Measurements from ENCODE around the gene MYO7A. TPM values are rescaled to one million over a fixed set of nuclear protein-coding genes. Genes with fewer than 3 reads are reported as not detected.
A peak's percentile ranks its signal among the peaks of the same experiment; 100 is the strongest.
"Not testable (repeated sequence)": the region's sequence is repeated elsewhere in the genome, so short reads cannot be mapped to it uniquely, and the experiment has no call there.

Gene MYO7A
- total RNA-seq, 1 donor from 2014 or later = 5.5 TPM

- peak; percentile 18 for DNase-seq
- no peak for TF ChIP-seq CTCF (IDR thresholded peaks at IDR 0.05)
- Histone ChIP-seq H3K4me3 (no peak overlapping the region), H3K9me3 (no peaks in the 10 kb centered on the region), H3K27me3 (ENCODE audit: low read depth) (no peaks in the 10 kb centered on the region), H3K36me3 (no peaks in the 10 kb centered on the region), H3K4me1 (no peaks in the 10 kb centered on the region), H3K27ac (no peak overlapping the region)
- intact Hi-C loops (cut with DNase I) = no loop called here
- ATAC-seq = no peak
Observed at GRCh38 chr11:77093987-77094840, 33.8 kb upstream of the MYO7A start.

GRCh38 chr11:77094841-77095365 lies 33.1 kb upstream of the MYO7A start:
- Histone ChIP-seq H3K9me3 (no peaks in the 10 kb centered on the region), H3K36me3 (no peaks in the 10 kb centered on the region), H3K27ac (no peak overlapping the region), H3K4me1 (no peaks in the 10 kb centered on the region), H3K4me3 (no peak overlapping the region), H3K27me3 (ENCODE audit: low read depth) (no peaks in the 10 kb centered on the region)
- intact Hi-C loops (cut with DNase I) = no loop called here
- DNase-seq (peak; percentile 32), ATAC-seq (no peak)
- no peak for TF ChIP-seq CTCF (IDR thresholded peaks at IDR 0.05)

- Histone ChIP-seq H3K4me1 (no peaks in the 10 kb centered on the region), H3K27ac (no peak overlapping the region), H3K4me3 (no peak overlapping the region), H3K27me3 (ENCODE audit: low read depth) (no peaks in the 10 kb centered on the region), H3K36me3 (no peaks in the 10 kb centered on the region), H3K9me3 (no peaks in the 10 kb centered on the region)
- intact Hi-C loops (cut with DNase I) = no loop called here
- DNase-seq = peak; percentile 21
- no peak for ATAC-seq
- TF ChIP-seq CTCF (IDR thresholded peaks at IDR 0.05) = no peak
Observed at GRCh38 chr11:77095551-77096490, 32.2 kb upstream of the MYO7A start.

- intact Hi-C loops (cut with DNase I) = no loop called here
- Histone ChIP-seq H3K9me3 (no peaks in the 10 kb centered on the region), H3K27me3 (ENCODE audit: low read depth) (no peaks in the 10 kb centered on the region), H3K4me3 (no peak overlapping the region), H3K36me3 (no peaks in the 10 kb centered on the region), H3K27ac (no peak overlapping the region), H3K4me1 (no peaks in the 10 kb centered on the region)
- DNase-seq (peak; percentile 19), ATAC-seq (no peak)
- no peak for TF ChIP-seq CTCF (IDR thresholded peaks at IDR 0.05)
Observed at GRCh38 chr11:77096591-77097019, 31.4 kb upstream of the MYO7A start.

- ATAC-seq; H3K36me3 ChIP-seq; H3K4me3 ChIP-seq; H3K9me3 ChIP-seq; H3K27ac ChIP-seq; intact Hi-C loops (cut with DNase I); DNase-seq; H3K27me3 ChIP-seq (ENCODE audit: low read depth); H3K4me1 ChIP-seq: not testable (repeated sequence)
Observed at GRCh38 chr11:77097180-77097579, 30.9 kb upstream of the MYO7A start.
